Esophagus squamous epithelium (tissue), 5 donors: ENCODE results near the gene OR1E1. TPM values are rescaled to one million over a fixed set of nuclear protein-coding genes. Genes with fewer than 3 reads are reported as not detected.
"Not testable (repeated sequence)": the region's sequence is repeated elsewhere in the genome, so short reads cannot be mapped to it uniquely, and the experiment has no call there.

Source experiments
- DNase-seq: peaks from one replicate; lab custom pipeline; 2025; lab: John Stamatoyannopoulos, UW
- H3K27ac ChIP-seq, 4 donors: fragments of 200-600 bp; sonication (generic); one replicate each; pipeline ENCODE4 v1.5.1; 2016 to 2019; ENCODE audit warnings: mild to moderate bottlenecking in 1 of 4
- H3K27me3 ChIP-seq, 4 donors: fragments of 200-600 bp; sonication (generic); 1 replicate in 3 of 4; 2 replicates in 1 of 4; pipeline versions ENCODE4 v1.5.1 to v1.6.0; 2017 to 2021; ENCODE audit warnings: antibody characterized with exemption in 1 of 4
- H3K36me3 ChIP-seq, 3 donors: fragments of 200-600 bp; sonication (generic); one replicate each; pipeline ENCODE4 v1.5.1; 2016 to 2019
- H3K4me1 ChIP-seq, 3 donors: fragments of 200-600 bp; sonication (generic); one replicate each; pipeline ENCODE4 v1.5.1; 2017 to 2019
- H3K4me3 ChIP-seq, 4 donors: fragments of 200-600 bp; sonication (generic); 1 replicate in 3 of 4; 2 replicates in 1 of 4; pipeline ENCODE4 v1.5.1; 2016 to 2019; ENCODE audit warnings: mild to moderate bottlenecking in 2 of 4, moderate library complexity in 1 of 4
- H3K9me3 ChIP-seq, 3 donors: fragments of 200-600 bp; sonication (generic); one replicate each; pipeline ENCODE4 v1.5.1; 2016 to 2019
- CTCF ChIP-seq, 6 experiments: fragments of 450-650 bp in 4 of 6; fragments of 200-600 bp in 2 of 6; sonication (generic) in 2 of 6; IDR thresholded peaks; one replicate each; pipeline ENCODE4 v1.5.1; 2016 to 2019; ENCODE audit warnings: antibody characterized with exemption in 6 of 6, mild to moderate bottlenecking in 4 of 6, moderate library complexity in 4 of 6
- POLR2A ChIP-seq, 4 donors: fragments of 450-650 bp; IDR thresholded peaks; one replicate each; pipeline ENCODE4 v1.6.1; 2017; ENCODE audit warnings: antibody characterized with exemption in 4 of 4, mild to moderate bottlenecking in 4 of 4, moderate library complexity in 3 of 4
- WGBS, 2 donors: methylation state at CpG; one replicate each; pipeline ENCODE4 v1.1.5; 2018; 5-methylcytosine and 5-hydroxymethylcytosine counted together
- intact Hi-C: fragments of 100-400 bp; cut with DNase I; formaldehyde crosslinking; loops from one replicate; pipeline ENCODE4 v1.15.0; 2022
- total RNA-seq, 4 donors: library from RNA; depleted of rRNA; stranded (reverse); fragments of >200 nt; gene quantifications; one replicate each; pipeline ENCODE4 v1.1.0, GENCODE V29; 2016
- donor health status: DM: yes; HTN: yes; CAD: no.

OR1E1 gene
- total RNA-seq, 4 donors from 2014 or later = not detected

GRCh38 chr17:3400055-3400454 is 1.8 kb upstream of the OR1E1 start:
- Histone ChIP-seq H3K36me3 (no peaks in the 10 kb centered on the region), H3K27me3 (peaks cover 0 to 12% (median 0%) of the 10 kb centered on the region in 4 donors), H3K4me1 (no peaks in the 10 kb centered on the region), H3K9me3 (no peaks in the 10 kb centered on the region), H3K4me3 (no peak overlapping the region), H3K27ac (no peak overlapping the region)
- no peak for TF ChIP-seq POLR2A (IDR thresholded peaks at IDR 0.05)
- TF ChIP-seq CTCF (IDR thresholded peaks at IDR 0.05) = no peak
- DNase-seq = no peak
- intact Hi-C loops = no loop called here
- WGBS, 2 donors = 45 to 52% methylated on average over 4 to 6 of the region's 6 CpGs

GRCh38 chr17:3397801-3398200 is 409 bp downstream of the OR1E1 start:
- H3K27ac ChIP-seq, DNase-seq, H3K9me3 ChIP-seq, intact Hi-C loops, H3K36me3 ChIP-seq, H3K4me1 ChIP-seq, H3K4me3 ChIP-seq: not testable (repeated sequence)
- 43 to 55% methylated on average over 7 of the region's 7 CpGs for WGBS, 2 donors
- H3K27me3 ChIP-seq = peaks cover 0 to 17% (median 0%) of the 10 kb centered on the region in 4 donors

GRCh38 chr17:3389791-3390190 is 8.4 kb downstream of the OR1E1 start:
- H3K4me1 ChIP-seq = no peaks in the 10 kb centered on the region
- TF ChIP-seq POLR2A (IDR thresholded peaks at IDR 0.05) (no peak), CTCF (IDR thresholded peaks at IDR 0.05) (no peak)
- intact Hi-C loops = no loop called here
- H3K36me3 ChIP-seq = no peaks in the 10 kb centered on the region
- peaks cover 0 to 41% (median 0%) of the 10 kb centered on the region in 4 donors for H3K27me3 ChIP-seq
- H3K27ac ChIP-seq = no peak overlapping the region
- WGBS, 2 donors = 69 to 74% methylated on average over 4 of the region's 4 CpGs
- peaks cover 0 to 4% (median 0%) of the 10 kb centered on the region in 3 donors for H3K9me3 ChIP-seq
- DNase-seq = no peak
- H3K4me3 ChIP-seq = no peak overlapping the region

- no peak for DNase-seq
- Histone ChIP-seq H3K4me3 (peak within 1 kb of the TSS in 1 of 4 donors; percentile 3), H3K27ac (no peak within 1 kb of the TSS), H3K27me3 (peaks cover 0 to 65% (median 0%) of the 10 kb centered on the region in 4 donors), H3K9me3 (peaks cover 0 to 4% (median 0%) of the 10 kb centered on the region in 3 donors), H3K4me1 (no peaks in the 10 kb centered on the region), H3K36me3 (no peaks in the 10 kb centered on the region)
- TF ChIP-seq POLR2A (IDR thresholded peaks at IDR 0.05) (no peak), CTCF (IDR thresholded peaks at IDR 0.05) (no peak)
- 39 to 41% methylated on average over 45 to 68 of the region's 92 CpGs for WGBS, 2 donors
- intact Hi-C loops = no loop called here
These were observed 12.1 kb downstream of the OR1E1 start, which contains the start of gene OR3A2 for GRCh38 chr17:3385869-3386816. Gene OR3A2, minus strand, starts transcription at chr17:3386308.

- no peak overlapping the region for H3K27ac ChIP-seq
- H3K4me1 ChIP-seq = no peaks in the 10 kb centered on the region
- H3K36me3 ChIP-seq = no peaks in the 10 kb centered on the region
- intact Hi-C loops = no loop called here
- no peaks in the 10 kb centered on the region for H3K9me3 ChIP-seq
- TF ChIP-seq POLR2A (IDR thresholded peaks at IDR 0.05) (no peak), CTCF (IDR thresholded peaks at IDR 0.05) (no peak)
- 58 to 69% methylated on average over 5 of the region's 5 CpGs for WGBS, 2 donors
- no peak for DNase-seq
- H3K4me3 ChIP-seq = no peak overlapping the region
- peaks cover 0 to 63% (median 0%) of the 10 kb centered on the region in 4 donors for H3K27me3 ChIP-seq
These were observed 16.3 kb downstream of the OR1E1 start for GRCh38 chr17:3381957-3382356.
